Fibroblast of lung (primary cell): ENCODE measurements around the gene TARS3.

Experiments used
- CTCF ChIP-seq, 2 donors: IDR thresholded peaks in 1 of 2; conservative IDR thresholded peaks in 1 of 2; 1 replicate in 1 of 2; 2 replicates in 1 of 2; pipeline ENCODE4 v1.5.1; 2011 to 2012; ENCODE audit warnings: low read length in 2 of 2, control low read depth in 1 of 2, inconsistent platforms in 1 of 2, low read depth in 1 of 2, mild to moderate bottlenecking in 1 of 2
- EZH2 ChIP-seq: IDR thresholded peaks from 2 replicates; pipeline ENCODE4 v1.5.1; 2012; ENCODE audit warnings: low read length, control low read depth, mild to moderate bottlenecking; ENCODE audit errors: missing control alignments

- no peak for TF ChIP-seq EZH2
- TF ChIP-seq CTCF (conservative IDR thresholded peaks at IDR 0.05 in 1 of 2, IDR thresholded peaks at IDR 0.05 in 1 of 2; ENCODE audit: low read depth in 1 of 2, low read length in 2 of 2) = no peak
These were observed 105.2 kb downstream of the TARS3 start for GRCh38 chr15:101618851-101619614.
